ENCODE data around the gene DYNC1LI2. TPM values are rescaled to one million over a fixed set of nuclear protein-coding genes. Genes with fewer than 3 reads are reported as not detected.

The DYNC1LI2 gene
- total and polyA plus RNA-seq, 2 donors (not counting 1 experiment from before 2014, with no cell fraction given) = 33.9 to 109 TPM

- POLR2A ChIA-PET = no interaction called here
- H3K27ac Mint-ChIP-seq = no peak overlapping the region
- H2AFZ ChIP-seq (ENCODE audit: insufficient read depth, low read depth, low read length, poor library complexity, severe bottlenecking) = no peak overlapping the region
- no peak for ATAC-seq (ENCODE audit: low read depth)
- H3K4me1 Mint-ChIP-seq = peaks cover 17% of the 10 kb centered on the region
- H3K9me3 ChIP-seq (ENCODE audit: control extremely low read depth in 1 of 3, control insufficient read depth in 2 of 3, insufficient read depth in 1 of 3, low read length in 2 of 3) = peaks cover 0 to 5% (median 0%) of the 10 kb centered on the region in 3 donors
- 70% methylated on average over 2 of the region's 7 CpGs for WGBS (ENCODE audit: insufficient coverage)
- no peak for DNase-seq
- CTCF ChIA-PET = interaction anchor here (1.0 to 1.4 kb wide), 3 partner anchors 42 to 54 kb away, joined by 3 to 4 read pairs (median 4); partner anchors contain the start of gene DYNC1LI2
- no peaks in the 10 kb centered on the region for H3K36me3 ChIP-seq (replicated peaks in 1 of 2; ENCODE audit: control extremely low read depth in 1 of 2, control insufficient read depth in 1 of 2, extremely low read depth in 1 of 2, insufficient read depth in 2 of 2, low read length in 1 of 2)
- H3K27ac ChIP-seq (ENCODE audit: low read length in 2 of 2) = no peak overlapping the region
- peaks cover 15 to 17% of the 10 kb centered on the region in 2 donors for H3K4me1 ChIP-seq (ENCODE audit: control insufficient read depth in 2 of 2, insufficient read depth in 2 of 2, low read length in 2 of 2)
- no peaks in the 10 kb centered on the region for H4K20me1 ChIP-seq (ENCODE audit: control insufficient read depth, insufficient read depth, low read length, poor library complexity, severe bottlenecking)
- TF ChIP-seq EZH2 (IDR thresholded peaks at IDR 0.05; ENCODE audit: borderline replicate concordance, insufficient read depth, low read depth, low read length, poor library complexity, severe bottlenecking) (no peak), CTCF (IDR thresholded peaks at IDR 0.05) (no peak)
- H3K79me2 ChIP-seq (ENCODE audit: control insufficient read depth, insufficient read depth, low read length) = no peaks in the 10 kb centered on the region
- H3K27me3 ChIP-seq (replicated peaks in 1 of 4; ENCODE audit: control extremely low read depth in 1 of 4, control insufficient read depth in 3 of 4, insufficient read depth in 4 of 4, low read length in 3 of 4) = peaks cover 0 to 47% (median 28%) of the 10 kb centered on the region in 4 experiments
- no peak overlapping the region for H3K4me2 ChIP-seq (replicated peaks; ENCODE audit: low read depth, low read length, poor library complexity, severe bottlenecking)
- peaks cover 28% of the 10 kb centered on the region for H3K27me3 Mint-ChIP-seq
- intact Hi-C loops (cut with micrococcal nuclease) = loop anchor here (5.0 kb wide), 1 partner anchor 91 kb away; no protein-coding TSS in a partner anchor
- no peak overlapping the region for H3K4me3 Mint-ChIP-seq
- H3K4me3 ChIP-seq (ENCODE audit: control extremely low read depth in 1 of 5, extremely low read depth in 1 of 5, insufficient read depth in 1 of 5, low read depth in 2 of 5, low read length in 4 of 5) = no peak overlapping the region
- H3K9me3 Mint-ChIP-seq (ENCODE audit: insufficient read depth) = no peaks in the 10 kb centered on the region
- no peak overlapping the region for H3K9ac ChIP-seq (ENCODE audit: low read length)
Observed at GRCh38 chr16:66698046-66698445, 53.4 kb downstream of the DYNC1LI2 start.
